ENCODE measurements around the gene EFNA1. TPM values are rescaled to one million over a fixed set of nuclear protein-coding genes. Genes with fewer than 3 reads are reported as not detected.

EFNA1 gene
- total RNA-seq, 1 donor from 2014 or later: 0.77 TPM

DNA sequence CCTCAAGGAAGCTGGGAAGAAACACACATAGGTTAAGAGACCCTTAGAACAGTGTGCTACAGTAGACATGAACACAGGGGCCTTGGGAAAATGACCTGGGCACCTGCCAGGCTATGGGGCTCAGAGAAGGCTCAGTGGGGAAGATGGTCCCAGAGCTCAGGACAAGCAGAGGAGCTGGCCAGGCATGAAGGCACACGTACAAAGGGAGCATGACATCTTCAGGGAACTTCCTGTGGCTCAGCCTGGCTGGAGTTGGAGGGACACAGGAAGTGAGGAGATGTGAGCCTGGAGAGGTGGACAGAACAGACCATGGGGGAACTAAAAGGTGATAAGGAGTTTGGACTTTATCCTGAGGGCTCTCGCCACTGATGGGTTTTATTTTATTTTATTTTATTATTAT, 4.2 kb downstream of the EFNA1 start:
- Mint-ChIP-seq H3K36me3 (ENCODE audit: low read depth) (peaks cover 2% of the 10 kb centered on the region), H3K27me3 (ENCODE audit: low read depth) (peaks cover 58% of the 10 kb centered on the region), H3K4me3 (peak overlapping the region; percentile 68), H3K9me3 (no peaks in the 10 kb centered on the region), H3K27ac (ENCODE audit: unreplicated experiment) (no peak overlapping the region), H3K4me1 (peaks cover 60% of the 10 kb centered on the region)
- TF ChIP-seq CTCF (conservative IDR thresholded peaks at IDR 0.05): no peak
- no peak for DNase-seq (ENCODE audit: low read depth, low spot score)

- Mint-ChIP-seq H3K9me3 (no peaks in the 10 kb centered on the region), H3K27ac (ENCODE audit: unreplicated experiment) (no peak overlapping the region), H3K36me3 (ENCODE audit: low read depth) (peaks cover 2% of the 10 kb centered on the region), H3K4me1 (peaks cover 60% of the 10 kb centered on the region), H3K4me3 (peak overlapping the region; percentile 99), H3K27me3 (ENCODE audit: low read depth) (peaks cover 38% of the 10 kb centered on the region)
- TF ChIP-seq CTCF (conservative IDR thresholded peaks at IDR 0.05): no peak
- no peak for DNase-seq (ENCODE audit: low read depth, low spot score)
Measured at GRCh38 chr1:155133799-155134281, 6.2 kb downstream of the EFNA1 start.

GRCh38 chr1:155134322-155134721, 6.6 kb downstream of the EFNA1 start:
- Mint-ChIP-seq H3K27me3 (ENCODE audit: low read depth) (peaks cover 33% of the 10 kb centered on the region), H3K4me1 (peaks cover 61% of the 10 kb centered on the region), H3K4me3 (peak overlapping the region; percentile 99), H3K9me3 (no peaks in the 10 kb centered on the region), H3K36me3 (ENCODE audit: low read depth) (peaks cover 2% of the 10 kb centered on the region), H3K27ac (ENCODE audit: unreplicated experiment) (no peak overlapping the region)
- DNase-seq (ENCODE audit: low read depth, low spot score): no peak
- TF ChIP-seq CTCF (conservative IDR thresholded peaks at IDR 0.05): no peak

DNA sequence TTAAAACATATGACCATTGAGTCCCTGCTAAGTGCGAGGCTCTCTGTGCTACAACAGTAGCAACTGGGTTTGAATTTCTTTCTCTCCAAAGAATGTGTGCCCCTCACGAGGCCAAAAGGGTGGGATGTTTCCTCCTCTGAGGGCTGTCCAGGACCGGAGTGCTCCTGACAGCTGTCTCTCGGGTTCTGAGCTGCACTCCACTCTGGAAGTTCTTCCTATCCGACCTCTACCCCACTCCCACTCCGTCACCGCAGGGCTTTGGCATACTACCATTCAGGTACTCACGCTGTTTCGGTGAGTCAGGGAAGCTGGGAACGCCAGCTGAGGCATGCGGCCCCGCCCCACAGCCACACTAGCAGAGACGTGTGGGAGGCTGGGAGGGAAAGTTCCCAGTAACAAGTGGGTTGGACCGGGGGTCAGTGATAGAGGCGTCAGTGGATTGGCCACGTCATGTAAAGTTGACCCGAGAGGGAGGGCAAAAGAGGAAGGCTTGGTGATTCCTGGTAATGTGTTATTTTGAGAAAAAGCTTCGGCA, 7.3 kb downstream of the EFNA1 start:
- Mint-ChIP-seq H3K9me3 (no peaks in the 10 kb centered on the region), H3K27ac (ENCODE audit: unreplicated experiment) (peak overlapping the region; percentile 99), H3K27me3 (ENCODE audit: low read depth) (peaks cover 27% of the 10 kb centered on the region), H3K4me1 (peaks cover 62% of the 10 kb centered on the region), H3K4me3 (peak overlapping the region; percentile 99), H3K36me3 (ENCODE audit: low read depth) (peaks cover 2% of the 10 kb centered on the region)
- no peak for DNase-seq (ENCODE audit: low read depth, low spot score)
- no peak for TF ChIP-seq CTCF (conservative IDR thresholded peaks at IDR 0.05)

DNA sequence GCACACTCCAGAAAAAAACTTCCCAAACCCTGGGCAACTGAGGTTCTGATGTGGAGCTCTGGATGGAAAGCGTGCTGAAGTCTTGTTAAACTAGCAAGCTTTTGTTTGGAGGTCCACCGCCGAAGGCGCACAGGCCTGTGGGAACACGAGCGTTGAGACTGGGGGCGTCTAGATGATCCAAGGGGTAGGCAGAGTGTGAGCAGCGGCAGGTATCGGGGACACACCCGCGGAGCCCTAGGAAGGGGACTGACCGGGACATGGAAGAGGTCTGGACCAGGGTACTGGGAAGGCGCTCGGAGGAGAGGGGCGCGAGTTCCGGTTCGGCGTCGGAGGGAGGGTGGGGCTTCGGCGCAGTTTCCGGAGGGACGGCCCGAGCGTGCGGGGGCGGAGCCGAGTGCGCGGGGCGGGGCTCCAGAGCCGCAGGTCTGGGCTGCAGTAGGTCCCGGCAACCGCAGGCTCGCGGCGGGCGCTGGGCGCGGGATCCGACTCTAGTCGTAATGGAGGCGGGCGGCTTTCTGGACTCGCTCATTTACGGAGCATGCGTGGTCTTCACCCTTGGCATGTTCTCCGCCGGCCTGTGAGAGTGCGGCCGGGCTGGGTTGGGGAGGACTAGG, 7.8 kb downstream of the EFNA1 start, which contains the start of gene SLC50A1:
Gene SLC50A1, plus strand, starts transcription at position 438 of the 614 bp plus-strand sequence. Its CDS starts 60 bp downstream, at position 498.
- Mint-ChIP-seq H3K27ac (ENCODE audit: unreplicated experiment) (peak within 1 kb of the TSS; percentile 99), H3K4me3 (peak within 1 kb of the TSS; percentile 99)

More for the DNA sequence above, 7.8 kb downstream of the EFNA1 start, which contains the start of gene SLC50A1:
- Mint-ChIP-seq H3K4me1 (peaks cover 67% of the 10 kb centered on the region), H3K9me3 (peaks cover under 1% of the 10 kb centered on the region), H3K36me3 (ENCODE audit: low read depth) (peaks cover 5% of the 10 kb centered on the region), H3K27me3 (ENCODE audit: low read depth) (peaks cover 21% of the 10 kb centered on the region)
- DNase-seq (ENCODE audit: low read depth, low spot score): peak; percentile 95
- peak; percentile 43 for TF ChIP-seq CTCF (conservative IDR thresholded peaks at IDR 0.05)
